HG03039 (cell line): ENCODE measurements around the gene TSKS.
"Not testable (repeated sequence)": the region's sequence is repeated elsewhere in the genome, so short reads cannot be mapped to it uniquely, and the experiment has no call there.

Experiments
- ATAC-seq: cut with Tn5 transposase; IDR thresholded peaks from one replicate; pipeline ENCODE4 v1.9.1; 2021; ENCODE audit warnings: mild to moderate bottlenecking, moderate library complexity; ENCODE audit not compliant: unreplicated experiment

The TSKS gene

GRCh38 chr19:49727217-49728030, 35.7 kb downstream of the TSKS start:
- no peak for ATAC-seq

GRCh38 chr19:49719420-49719819, 43.7 kb downstream of the TSKS start:
- not testable (repeated sequence) for ATAC-seq

GRCh38 chr19:49718991-49719390, 44.1 kb downstream of the TSKS start:
- ATAC-seq: no peak

- no peak for ATAC-seq
Measured at GRCh38 chr19:49718511-49718910, 44.6 kb downstream of the TSKS start.

GRCh38 chr19:49716154-49716553, 47.0 kb downstream of the TSKS start:
- ATAC-seq: no peak

- no peak for ATAC-seq
Measured at GRCh38 chr19:49713236-49713845, 49.8 kb downstream of the TSKS start.

GRCh38 chr19:49712397-49712859, 50.7 kb downstream of the TSKS start:
- ATAC-seq: no peak

GRCh38 chr19:49710372-49710951, 52.6 kb downstream of the TSKS start:
- no peak for ATAC-seq

- ATAC-seq: no peak
Measured at GRCh38 chr19:49705919-49706318, 57.2 kb downstream of the TSKS start.

- no peak for ATAC-seq
Measured at GRCh38 chr19:49704888-49705642, 58.0 kb downstream of the TSKS start.

- ATAC-seq: no peak
Measured at GRCh38 chr19:49701271-49701786, 61.8 kb downstream of the TSKS start.

- no peak for ATAC-seq
Measured at GRCh38 chr19:49700563-49700962, 62.5 kb downstream of the TSKS start.

- ATAC-seq: no peak
Measured at GRCh38 chr19:49699364-49699763, 63.7 kb downstream of the TSKS start.

- ATAC-seq: no peak
Measured at GRCh38 chr19:49696865-49697264, 66.2 kb downstream of the TSKS start.

- ATAC-seq: no peak
Measured at GRCh38 chr19:49696115-49696514, 67.0 kb downstream of the TSKS start.

- ATAC-seq: no peak
Measured at GRCh38 chr19:49692147-49692506, 71.0 kb downstream of the TSKS start.

GRCh38 chr19:49691243-49692146, 71.6 kb downstream of the TSKS start:
- no peak for ATAC-seq

- no peak for ATAC-seq
Measured at GRCh38 chr19:49690656-49691242, 72.4 kb downstream of the TSKS start, which contains the start of gene CPT1C. TSS of gene CPT1C (plus strand) at chr19:49691116. CDS start at chr19:49692253, 1,137 bp downstream.

- no peak for ATAC-seq
Measured at GRCh38 chr19:49690079-49690655, 72.9 kb downstream of the TSKS start.
